Gastroesophageal sphincter (tissue), 3 donors: Measurements from ENCODE around the gene CD302.

Experiments
- CTCF ChIP-seq, 4 experiments: fragments of 200-600 bp in 2 of 4; fragments of 450-650 bp in 2 of 4; sonication (generic) in 1 of 4; IDR thresholded peaks; one replicate each; pipeline ENCODE4 v1.5.1; 2017 to 2019; ENCODE audit warnings: antibody characterized with exemption in 4 of 4, mild to moderate bottlenecking in 2 of 4, moderate library complexity in 2 of 4
- EP300 ChIP-seq: sonication (generic); formaldehyde crosslinking; IDR thresholded peaks from one replicate; pipeline ENCODE4 v1.6.1; 2017; ENCODE audit warnings: antibody characterized with exemption, mild to moderate bottlenecking
- POLR2A ChIP-seq, 2 donors: fragments of 450-650 bp; IDR thresholded peaks; one replicate each; pipeline ENCODE4 v1.6.1; 2017; ENCODE audit warnings: antibody characterized with exemption in 2 of 2, mild to moderate bottlenecking in 2 of 2, moderate library complexity in 1 of 2
- POLR2AphosphoS5 ChIP-seq: sonication (generic); formaldehyde crosslinking; IDR thresholded peaks from one replicate; pipeline ENCODE4 v1.6.1; 2017; ENCODE audit warnings: antibody characterized with exemption

GRCh38 chr2:159797225-159797542, 824 bp downstream of the CD302 start:
- TF ChIP-seq POLR2AphosphoS5 (no peak), CTCF (IDR thresholded peaks at IDR 0.05) (no peak), EP300 (no peak), POLR2A (IDR thresholded peaks at IDR 0.05) (no peak)
